ENCODE measurements around the gene PEX5.

DNA sequence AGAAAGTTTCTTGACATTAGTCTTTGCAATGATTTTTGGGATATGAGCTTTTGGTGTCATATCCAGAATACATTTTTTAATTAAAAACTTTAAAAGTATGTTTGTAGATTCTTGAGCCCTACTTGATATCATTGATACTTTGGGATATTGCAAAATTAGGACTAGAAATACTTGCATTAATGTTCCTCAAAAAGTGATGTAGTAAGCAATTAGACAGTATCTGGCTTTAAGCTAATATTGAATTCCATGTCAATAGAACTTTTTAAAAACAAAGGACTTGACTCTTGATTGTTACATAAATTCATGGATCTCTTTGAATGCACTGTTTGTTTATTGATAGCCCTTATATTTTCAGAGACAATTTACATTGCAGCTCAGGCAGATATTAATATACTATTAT lies 15.6 kb downstream of the PEX5 start:
- TF ChIP-seq POLR2A (IDR thresholded peaks at IDR 0.05) (no peak), POLR2AphosphoS5 (IDR thresholded peaks at IDR 0.05) (no peak), EP300 (IDR thresholded peaks at IDR 0.05) (no peak)
- TF ChIP-seq, protein P1, sequence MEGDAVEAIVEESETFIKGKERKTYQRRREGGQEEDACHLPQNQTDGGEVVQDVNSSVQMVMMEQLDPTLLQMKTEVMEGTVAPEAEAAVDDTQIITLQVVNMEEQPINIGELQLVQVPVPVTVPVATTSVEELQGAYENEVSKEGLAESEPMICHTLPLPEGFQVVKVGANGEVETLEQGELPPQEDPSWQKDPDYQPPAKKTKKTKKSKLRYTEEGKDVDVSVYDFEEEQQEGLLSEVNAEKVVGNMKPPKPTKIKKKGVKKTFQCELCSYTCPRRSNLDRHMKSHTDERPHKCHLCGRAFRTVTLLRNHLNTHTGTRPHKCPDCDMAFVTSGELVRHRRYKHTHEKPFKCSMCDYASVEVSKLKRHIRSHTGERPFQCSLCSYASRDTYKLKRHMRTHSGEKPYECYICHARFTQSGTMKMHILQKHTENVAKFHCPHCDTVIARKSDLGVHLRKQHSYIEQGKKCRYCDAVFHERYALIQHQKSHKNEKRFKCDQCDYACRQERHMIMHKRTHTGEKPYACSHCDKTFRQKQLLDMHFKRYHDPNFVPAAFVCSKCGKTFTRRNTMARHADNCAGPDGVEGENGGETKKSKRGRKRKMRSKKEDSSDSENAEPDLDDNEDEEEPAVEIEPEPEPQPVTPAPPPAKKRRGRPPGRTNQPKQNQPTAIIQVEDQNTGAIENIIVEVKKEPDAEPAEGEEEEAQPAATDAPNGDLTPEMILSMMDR (IDR thresholded peaks at IDR 0.05), result no peak
